Activated CD4-positive, CD25-positive, alpha-beta regulatory T cell treated with anti-CD3 and anti-CD28 coated beads, Interleukin-2, amount 50 U/mL, for 16 hours (primary cell): ENCODE measurements around the gene THOC3.
"Not testable (repeated sequence)": the region's sequence is repeated elsewhere in the genome, so short reads cannot be mapped to it uniquely, and the experiment has no call there.

Experiments
- DNase-seq: peaks from one replicate; pipeline ENCODE4 v3.0.0-alpha.2; 2020; ENCODE audit warnings: low read depth, low spot score

Gene THOC3

GRCh38 chr5:175967471-175968372, at the start of gene THOC3:
Gene THOC3, minus strand, starts transcription at chr5:175968315. Its CDS starts 107 bp downstream, at chr5:175968208.
- peak; percentile 45 for DNase-seq

- DNase-seq = not testable (repeated sequence)
Measured at GRCh38 chr5:176017324-176017723, 49.2 kb upstream of the THOC3 start.

GRCh38 chr5:176014360-176014759, 46.2 kb upstream of the THOC3 start:
- not testable (repeated sequence) for DNase-seq

DNA sequence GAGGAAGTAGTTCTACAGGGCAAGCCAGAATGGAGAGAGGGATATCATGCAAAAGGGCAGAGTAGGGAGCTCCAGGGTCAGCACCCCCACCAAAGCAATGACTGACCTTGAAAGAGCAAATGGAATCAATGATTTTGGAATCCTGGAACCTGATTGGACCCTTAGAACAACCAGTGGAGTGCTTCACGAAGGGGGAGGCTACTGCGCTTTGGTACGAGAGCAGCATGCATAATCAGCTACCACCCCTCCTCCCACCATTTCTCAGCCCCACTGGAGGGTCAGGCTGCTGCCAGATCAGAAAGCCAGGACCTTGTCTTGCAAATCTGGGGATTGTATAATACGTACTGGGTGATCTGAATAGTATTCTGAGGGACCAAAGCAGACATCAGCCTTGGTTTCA, 43.0 kb upstream of the THOC3 start:
- DNase-seq = not testable (repeated sequence)

GRCh38 chr5:176010202-176010601, 42.1 kb upstream of the THOC3 start:
- DNase-seq = not testable (repeated sequence)

DNA sequence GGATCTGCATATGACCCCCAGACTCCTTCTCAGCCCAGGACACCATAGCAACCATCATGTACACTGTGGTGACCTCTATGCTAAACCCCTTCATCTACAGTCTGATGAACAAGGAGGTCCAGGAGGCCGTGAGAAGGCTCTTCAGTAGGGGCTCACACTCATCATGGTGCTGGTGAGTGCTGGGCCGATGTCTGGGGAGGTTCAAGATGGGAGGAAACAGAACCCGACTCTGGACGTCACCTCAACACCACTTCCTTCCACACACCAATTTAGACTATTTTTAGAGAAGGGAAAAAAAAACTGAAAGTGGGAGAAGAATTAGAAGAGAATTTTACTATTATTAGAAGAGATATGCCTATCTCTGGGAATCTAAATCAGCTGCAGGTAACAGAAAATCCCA, 39.1 kb upstream of the THOC3 start:
- not testable (repeated sequence) for DNase-seq

- DNase-seq = not testable (repeated sequence)
Measured at GRCh38 chr5:176006819-176007218, 38.7 kb upstream of the THOC3 start.

DNA sequence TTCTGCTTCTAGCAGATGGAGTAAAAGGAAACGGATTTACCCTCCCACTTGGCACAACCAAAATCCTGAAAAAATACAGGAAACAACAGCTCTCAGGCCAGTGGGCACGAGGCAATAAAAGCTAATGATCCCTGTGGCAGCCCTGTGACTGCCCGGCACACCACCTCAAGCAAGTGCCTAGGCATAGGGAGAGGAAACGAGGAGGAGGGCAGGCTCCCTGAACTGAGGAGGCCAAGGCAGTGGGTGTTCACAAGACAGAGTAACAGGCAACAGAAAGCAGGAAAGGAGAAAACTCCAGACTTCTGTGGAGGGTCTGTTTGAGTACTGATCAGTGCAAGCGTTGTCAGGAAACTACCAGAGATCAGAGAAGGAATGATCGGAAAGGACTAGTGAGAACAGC, 29.9 kb upstream of the THOC3 start:
- DNase-seq = not testable (repeated sequence)

GRCh38 chr5:175997495-175997894, 29.4 kb upstream of the THOC3 start:
- DNase-seq = not testable (repeated sequence)

- not testable (repeated sequence) for DNase-seq
Measured at GRCh38 chr5:175996791-175997190, 28.7 kb upstream of the THOC3 start.

GRCh38 chr5:175995506-175995905, 27.4 kb upstream of the THOC3 start:
- DNase-seq = not testable (repeated sequence)

- not testable (repeated sequence) for DNase-seq
Measured at GRCh38 chr5:175979371-175979995, 11.4 kb upstream of the THOC3 start.

DNA sequence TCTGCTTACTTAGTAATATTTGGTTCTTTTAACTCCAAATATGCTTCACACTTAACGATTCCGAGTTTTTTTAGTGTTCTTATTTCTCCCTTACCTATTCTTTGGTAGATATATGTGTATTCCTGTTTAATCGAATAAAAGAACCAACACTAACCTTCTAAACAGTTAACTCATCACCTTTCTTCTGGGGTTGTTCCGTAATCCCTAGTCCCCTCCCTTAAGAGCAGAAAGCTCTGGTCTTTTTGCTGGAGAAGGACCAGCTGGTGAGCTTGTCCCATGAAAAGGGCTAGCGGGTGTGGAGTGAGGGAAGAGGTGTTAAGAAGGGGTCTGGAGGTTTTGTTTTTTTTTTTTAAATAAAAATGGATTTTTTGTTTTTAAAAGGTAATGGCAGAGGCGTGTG, 266 bp upstream of the THOC3 start:
- DNase-seq = not testable (repeated sequence)

- DNase-seq = not testable (repeated sequence)
Measured at GRCh38 chr5:175962329-175962728, 5.8 kb downstream of the THOC3 start.

DNA sequence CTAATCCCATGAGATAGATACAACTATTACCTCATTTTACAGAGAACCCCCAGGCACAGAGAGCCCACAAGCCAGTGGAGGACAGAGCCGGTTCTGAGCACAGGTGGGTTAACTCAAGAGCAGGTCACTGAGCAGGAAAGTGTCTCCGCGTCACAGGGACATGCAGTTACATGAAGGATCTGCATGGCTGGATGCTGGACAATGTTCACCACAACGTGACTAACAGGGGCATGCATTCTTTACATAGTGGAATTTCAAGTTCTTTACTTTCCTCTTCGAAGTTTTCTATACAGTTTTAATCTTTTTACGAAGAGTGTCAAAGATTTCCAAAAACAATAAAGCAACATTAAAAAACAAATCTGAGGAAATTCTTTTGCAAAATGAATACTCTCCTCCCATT, 7.9 kb downstream of the THOC3 start:
- not testable (repeated sequence) for DNase-seq

DNA sequence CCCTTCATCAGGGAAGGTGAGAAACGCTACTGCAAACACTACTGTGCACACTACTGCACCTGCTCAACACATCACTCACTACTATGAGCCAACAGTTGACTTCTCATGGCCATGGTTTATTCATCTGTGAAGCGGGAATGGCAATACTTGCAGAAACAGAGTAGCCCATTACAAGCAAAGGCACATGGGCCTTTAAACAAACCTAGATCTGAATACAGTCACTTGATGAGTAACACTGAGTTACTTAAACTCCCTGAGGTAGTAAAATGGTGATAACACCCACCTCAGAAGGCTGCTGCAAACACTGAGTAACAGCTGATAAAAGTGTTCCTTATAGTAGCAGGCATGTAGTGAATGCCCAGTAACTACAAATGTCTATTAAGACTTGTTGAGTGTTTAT, 9.6 kb downstream of the THOC3 start:
- DNase-seq = not testable (repeated sequence)

- DNase-seq = not testable (repeated sequence)
Measured at GRCh38 chr5:175954107-175954506, 14.0 kb downstream of the THOC3 start.

DNA sequence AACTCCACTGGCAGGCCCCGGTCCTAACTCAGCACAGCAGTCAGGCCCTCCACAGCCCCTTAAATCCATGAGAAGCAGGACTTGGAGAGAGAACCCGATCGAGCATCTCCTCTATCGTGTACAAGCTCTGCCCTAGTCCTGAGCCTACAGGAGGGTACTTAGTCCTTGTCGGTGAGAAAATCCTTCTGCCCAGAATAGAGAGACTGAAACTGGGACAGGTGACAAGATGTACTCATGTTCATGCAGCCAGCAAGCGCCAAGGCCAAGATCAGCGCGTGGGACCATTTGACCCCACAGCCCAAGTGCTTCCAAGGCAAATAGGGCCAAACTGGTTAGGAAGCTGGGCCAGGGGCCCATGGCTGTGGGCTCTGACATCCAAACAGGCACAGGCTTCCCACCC, 15.3 kb downstream of the THOC3 start:
- DNase-seq = not testable (repeated sequence)

- DNase-seq = not testable (repeated sequence)
Measured at GRCh38 chr5:175951339-175951969, 16.7 kb downstream of the THOC3 start.

DNA sequence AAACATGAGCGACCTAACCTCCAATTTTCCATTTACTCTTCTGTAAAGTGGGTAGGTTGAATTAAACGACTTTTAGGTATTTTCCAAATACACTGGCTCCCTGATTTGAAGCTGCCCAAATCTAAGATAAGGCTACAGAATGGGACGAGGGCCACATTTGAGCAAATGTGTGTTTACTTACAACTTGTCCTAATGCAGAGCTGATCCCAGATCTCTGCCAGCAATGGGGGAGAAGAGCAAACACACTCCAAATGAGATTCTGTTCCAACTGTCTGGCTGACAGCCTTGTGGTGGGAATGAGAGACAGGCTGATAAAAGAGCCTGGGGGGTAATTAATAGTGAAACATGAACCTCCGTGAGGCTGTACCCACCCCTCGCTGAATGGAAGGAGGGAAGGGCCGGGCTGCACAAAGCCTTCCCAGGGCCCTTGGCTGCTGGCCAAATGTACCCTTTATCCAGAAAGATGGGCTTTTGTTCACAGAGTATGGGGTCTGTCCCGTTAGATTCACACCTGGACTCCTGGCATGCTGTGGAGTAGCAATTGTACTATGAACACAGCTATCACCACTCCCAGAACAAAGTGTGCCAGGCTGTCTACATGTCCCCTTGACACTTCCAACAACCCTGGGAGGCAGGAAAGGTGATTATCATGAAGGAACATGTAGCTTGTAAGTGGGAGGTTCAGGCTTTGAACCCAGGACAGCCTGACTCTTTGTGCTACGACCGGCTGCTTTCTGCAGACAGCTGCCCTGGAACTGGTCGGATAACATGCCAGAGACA, 19.6 kb downstream of the THOC3 start:
- not testable (repeated sequence) for DNase-seq

GRCh38 chr5:175943253-175943652, 24.9 kb downstream of the THOC3 start:
- DNase-seq = not testable (repeated sequence)
